Measurements from ENCODE around the gene KCND3. TPM values are rescaled to one million over a fixed set of nuclear protein-coding genes. Genes with fewer than 3 reads are reported as not detected.

Gene KCND3
- total RNA-seq, 1 experiment from 2014 or later, result 0.15 TPM

DNA sequence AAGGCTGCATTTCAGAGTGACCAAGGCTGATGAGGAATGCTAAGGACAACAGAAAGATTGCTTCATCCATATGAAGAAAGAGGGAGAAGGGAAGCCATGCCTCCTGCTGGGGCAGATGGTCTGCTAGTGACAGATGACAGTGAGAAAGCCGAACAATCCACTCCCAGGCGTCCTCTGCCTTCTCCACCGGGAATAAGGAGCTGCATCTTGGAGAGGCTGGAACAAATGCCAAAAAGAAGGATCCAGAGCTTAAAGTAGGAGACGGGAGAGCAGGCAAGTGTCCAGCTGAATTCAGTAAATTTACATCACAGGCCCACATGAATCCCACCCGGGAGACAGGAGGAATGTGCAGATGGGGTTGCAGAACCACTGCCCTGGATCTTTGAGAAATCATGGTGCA lies 200.3 kb downstream of the KCND3 start:
- H3K27ac Mint-ChIP-seq, result no peak overlapping the region
- no peak overlapping the region for H2BK120ac ChIP-seq (ENCODE audit: low read depth, low read length, poor library complexity, severe bottlenecking)
- H3K23me2 ChIP-seq (ENCODE audit: insufficient read length, low read depth, low read length, poor library complexity, severe bottlenecking), result no peaks in the 10 kb centered on the region
- no peak overlapping the region for H2BK20ac ChIP-seq (ENCODE audit: low read depth, low read length, poor library complexity, severe bottlenecking)
- H2AK5ac ChIP-seq (ENCODE audit: insufficient read length, low read length), result no peak overlapping the region
- H4K20me1 ChIP-seq (ENCODE audit: control insufficient read depth, insufficient read depth, insufficient read length), result no peaks in the 10 kb centered on the region
- no peaks in the 10 kb centered on the region for H3K79me1 ChIP-seq (ENCODE audit: insufficient read depth, low read depth, low read length, poor library complexity, severe bottlenecking)
- H4K8ac ChIP-seq (replicated peaks; ENCODE audit: insufficient read length, low read depth, low read length), result no peak overlapping the region
- TF ChIP-seq, protein P1, sequence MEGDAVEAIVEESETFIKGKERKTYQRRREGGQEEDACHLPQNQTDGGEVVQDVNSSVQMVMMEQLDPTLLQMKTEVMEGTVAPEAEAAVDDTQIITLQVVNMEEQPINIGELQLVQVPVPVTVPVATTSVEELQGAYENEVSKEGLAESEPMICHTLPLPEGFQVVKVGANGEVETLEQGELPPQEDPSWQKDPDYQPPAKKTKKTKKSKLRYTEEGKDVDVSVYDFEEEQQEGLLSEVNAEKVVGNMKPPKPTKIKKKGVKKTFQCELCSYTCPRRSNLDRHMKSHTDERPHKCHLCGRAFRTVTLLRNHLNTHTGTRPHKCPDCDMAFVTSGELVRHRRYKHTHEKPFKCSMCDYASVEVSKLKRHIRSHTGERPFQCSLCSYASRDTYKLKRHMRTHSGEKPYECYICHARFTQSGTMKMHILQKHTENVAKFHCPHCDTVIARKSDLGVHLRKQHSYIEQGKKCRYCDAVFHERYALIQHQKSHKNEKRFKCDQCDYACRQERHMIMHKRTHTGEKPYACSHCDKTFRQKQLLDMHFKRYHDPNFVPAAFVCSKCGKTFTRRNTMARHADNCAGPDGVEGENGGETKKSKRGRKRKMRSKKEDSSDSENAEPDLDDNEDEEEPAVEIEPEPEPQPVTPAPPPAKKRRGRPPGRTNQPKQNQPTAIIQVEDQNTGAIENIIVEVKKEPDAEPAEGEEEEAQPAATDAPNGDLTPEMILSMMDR (conservative IDR thresholded peaks at IDR 0.05), result no peak
- no peak overlapping the region for H3K9ac ChIP-seq (ENCODE audit: extremely low read depth, insufficient read length, low read length)
- H3T11ph ChIP-seq (ENCODE audit: low read length), result no peak overlapping the region
- H2BK12ac ChIP-seq (ENCODE audit: insufficient read length, low read depth, low read length), result no peak overlapping the region
- no peak overlapping the region for H3K23ac ChIP-seq (ENCODE audit: insufficient read length, low read depth, low read length)
- no peak overlapping the region for H3K27ac ChIP-seq (ENCODE audit: insufficient read length, low read depth, low read length)
- H3K56ac ChIP-seq (ENCODE audit: insufficient read length, low read depth, low read length), result no peak overlapping the region
- H3K4me1 ChIP-seq (ENCODE audit: insufficient read depth, low read length), result peaks cover 2% of the 10 kb centered on the region; the same call in 1 of the 2 replicates
- no peak overlapping the region for H3K14ac ChIP-seq (ENCODE audit: insufficient read depth, low read length)
- no peaks in the 10 kb centered on the region for H3K36me3 Mint-ChIP-seq (ENCODE audit: insufficient read depth in 1 of 3, low read depth in 3 of 3)
- no peaks in the 10 kb centered on the region for H3K9me3 Mint-ChIP-seq
- H3K79me2 ChIP-seq (ENCODE audit: insufficient read depth, low read length), result no peaks in the 10 kb centered on the region; the same call in 1 of the 2 replicates
- H2BK15ac ChIP-seq (ENCODE audit: low read depth, low read length), result no peak overlapping the region
- H4K5ac ChIP-seq (ENCODE audit: insufficient read length, low read depth, low read length), result no peak overlapping the region
- H3K27me3 ChIP-seq (ENCODE audit: insufficient read depth, low read length), result no peaks in the 10 kb centered on the region
- H2AFZ ChIP-seq (ENCODE audit: low read length), result no peak overlapping the region
- H3K27me3 Mint-ChIP-seq (ENCODE audit: low read depth), result no peaks in the 10 kb centered on the region
- WGBS (ENCODE audit: extremely low coverage, insufficient read length, low lambda C conversion rate), result no CpG with 5 or more reads among the region's 5 CpGs
- no peak overlapping the region for H4K91ac ChIP-seq (ENCODE audit: insufficient read length, low read depth, low read length)
- H3K4me2 ChIP-seq (ENCODE audit: insufficient read depth, insufficient read length, low read length), result no peak overlapping the region
- no peak overlapping the region for H3K18ac ChIP-seq (ENCODE audit: insufficient read length, low read depth, low read length)
- peaks cover 3% of the 10 kb centered on the region for H3K9me3 ChIP-seq (ENCODE audit: control insufficient read depth, low read depth, low read length)
- no peak for DNase-seq
- peaks cover 12% of the 10 kb centered on the region in 2 experiments for H3K4me1 Mint-ChIP-seq
- H3K4me3 Mint-ChIP-seq, result no peak overlapping the region
- H3K4ac ChIP-seq (ENCODE audit: low read depth, low read length), result no peak overlapping the region
- H2BK5ac ChIP-seq (ENCODE audit: insufficient read length, low read length), result no peak overlapping the region

All from H9 (cell line).